Panc1 (cell line): ENCODE results near the gene TBCD. TPM values are rescaled to one million over a fixed set of nuclear protein-coding genes. Genes with fewer than 3 reads are reported as not detected.
"Not testable (repeated sequence)": the region's sequence is repeated elsewhere in the genome, so short reads cannot be mapped to it uniquely, and the experiment has no call there.

ENCODE experiments used
- ATAC-seq: fragments of 200-7000 bp; cut with Tn5 transposase; 2 replicates; pipeline ENCODE4 v1.9.1; 2020; ENCODE audit warnings: mild to moderate bottlenecking, moderate library complexity
- BruUV-seq: library from RNA; stranded (reverse); fragments of 400-500 nt; replicated peaks from 2 replicates; lab custom pipeline; 2021; lab: Mats Ljungman, UMichigan
- CTCF ChIA-PET: fragments of 300-600 bp; sonication (Branson Sonifier 250); formaldehyde crosslinking; loops from one replicate; lab custom pipeline; 2022; ENCODE audit warnings: antibody characterized with exemption; lab: Charles Lee
- POLR2A ChIA-PET: fragments of 300-600 bp; sonication (Branson Sonifier 250); formaldehyde crosslinking; loops from one replicate; lab custom pipeline; 2022; ENCODE audit warnings: antibody characterized with exemption; lab: Charles Lee
- DNase-seq: peaks from one replicate; pipeline ENCODE4 v3.0.0-alpha.2; 2010; ENCODE audit warnings: low read depth, low spot score
- H3K27ac ChIP-seq: 2 replicates; pipeline ENCODE4 v1.5.1; 2011; ENCODE audit warnings: mild to moderate bottlenecking, low read length, inconsistent platforms
- H3K27me3 ChIP-seq: fragments of 200-500 bp; sonication (Bioruptor generic); 2 replicates; pipeline ENCODE4 v1.6.0; 2014; ENCODE audit warnings: low read length, inconsistent platforms; ENCODE audit not compliant: control insufficient read depth, insufficient read depth
- H3K36me3 ChIP-seq: fragments of 200-500 bp; sonication (Bioruptor generic); 2 replicates; pipeline ENCODE4 v1.5.1; 2014; ENCODE audit warnings: inconsistent platforms, mild to moderate bottlenecking, low read length, moderate library complexity; ENCODE audit not compliant: control insufficient read depth, insufficient read depth
- H3K4me1 ChIP-seq: 2 replicates; pipeline ENCODE4 v1.5.1; 2011; ENCODE audit warnings: inconsistent platforms, mild to moderate bottlenecking, low read length, moderate library complexity; ENCODE audit not compliant: control insufficient read depth, insufficient read depth
- H3K4me3 ChIP-seq, 2 experiments: 2 replicates each; pipeline ENCODE4 v1.5.1; 2011 to 2012; ENCODE audit warnings: low read depth in 2 of 2, low read length in 2 of 2, mild to moderate bottlenecking in 2 of 2, inconsistent platforms in 1 of 2, moderate library complexity in 1 of 2
- H3K9me3 ChIP-seq: fragments of 200-500 bp; sonication (Bioruptor generic); 2 replicates; pipeline ENCODE4 v1.5.1; 2014; ENCODE audit warnings: low read depth, mild to moderate bottlenecking, inconsistent platforms, low read length, moderate library complexity; ENCODE audit not compliant: control insufficient read depth, insufficient read depth
- POLR2AphosphoS5 ChIP-seq: IDR thresholded peaks from 2 replicates; pipeline ENCODE4 v1.6.1; 2012; ENCODE audit warnings: mild to moderate bottlenecking, low read depth, low read length, moderate library complexity
- REST ChIP-seq, 2 experiments: IDR thresholded peaks; 2 replicates each; pipeline ENCODE4 v1.6.1; 2011 to 2012; ENCODE audit warnings: low read depth in 2 of 2, control low read depth in 1 of 2, low read length in 1 of 2, mild to moderate bottlenecking in 1 of 2, moderate library complexity in 1 of 2; ENCODE audit not compliant: insufficient read depth in 1 of 2
- SIN3A ChIP-seq: IDR thresholded peaks from 2 replicates; pipeline ENCODE4 v1.6.1; 2012; ENCODE audit warnings: low read depth, mild to moderate bottlenecking, low read length, moderate library complexity, borderline replicate concordance; ENCODE audit not compliant: insufficient read depth
- TCF7L2 ChIP-seq: IDR thresholded peaks from 2 replicates; pipeline ENCODE4 v1.6.1; 2011; ENCODE audit warnings: mild to moderate bottlenecking, low read depth, low read length, inconsistent platforms
- in situ Hi-C: cut with HindIII; loops from 2 replicates; pipeline ENCODE4 v1.10.0; 2016; ENCODE audit warnings: low sequenced_read_pairs, low pct_unique_long_range_greater_than_20kb
- intact Hi-C: fragments of 100-400 bp; cut with micrococcal nuclease; formaldehyde crosslinking; loops from one replicate; pipeline ENCODE4 v1.10.0; 2022; ENCODE audit not compliant: unreplicated experiment
- total RNA-seq: library from RNA; stranded (reverse); gene quantifications from one replicate; pipeline ENCODE4 v1.2.1, GENCODE V29; 2021; ENCODE audit not compliant: unreplicated experiment
- TF ChIP-seq, protein P1 (sequence below): fragments of 450-650 bp; IDR thresholded peaks from 2 replicates; pipeline ENCODE4 v1.5.1; 2017; ENCODE audit warnings: mild to moderate bottlenecking

Gene TBCD
- total RNA-seq, 1 experiment from 2014 or later, result 186 TPM

DNA sequence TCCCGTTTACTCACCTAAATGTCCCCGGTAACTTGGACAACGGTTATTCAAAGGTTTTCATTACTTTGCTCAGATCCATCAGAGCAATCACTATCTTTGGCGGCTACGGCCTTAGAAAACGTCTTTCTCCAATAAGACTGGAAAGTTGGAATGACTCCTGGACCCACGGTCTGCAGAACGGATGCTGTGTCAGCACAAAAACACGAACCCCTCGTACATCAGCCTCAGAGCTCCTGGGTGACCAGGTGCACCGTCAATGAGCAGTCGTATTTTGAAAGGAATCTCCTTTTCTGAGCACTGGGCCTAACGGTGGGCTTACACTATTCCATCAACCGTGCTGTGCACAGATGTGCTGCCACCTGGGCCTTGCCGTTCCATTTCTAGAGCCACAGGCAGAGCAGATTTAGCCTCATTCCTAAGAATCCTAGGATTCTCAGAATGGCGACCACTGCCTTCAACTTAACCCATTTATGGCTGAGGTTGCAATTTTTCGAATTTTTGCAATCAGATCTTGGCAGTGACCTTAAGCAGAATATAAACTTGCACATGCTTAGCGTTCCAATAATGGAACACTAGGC is 198.7 kb downstream of the TBCD start:
- Histone ChIP-seq H3K9me3 (peaks cover 7% of the 10 kb centered on the region), H3K4me1 (no peaks in the 10 kb centered on the region), H3K27ac (no peak overlapping the region), H3K27me3 (no peaks in the 10 kb centered on the region), H3K36me3 (no peaks in the 10 kb centered on the region), H3K4me3 (no peak overlapping the region)
- ChIA-PET CTCF (no interaction called here), POLR2A (no interaction called here)
- ATAC-seq (no peak), DNase-seq (no peak)
- intact Hi-C loops (no loop called here), in situ Hi-C loops (no loop called here)
- BruUV-seq, result no TSS peak
- TF ChIP-seq REST (IDR thresholded peaks at IDR 0.05; ENCODE audit: insufficient read depth in 1 of 2, low read depth in 2 of 2, low read length in 1 of 2), result no peak
- TF ChIP-seq, protein P1, sequence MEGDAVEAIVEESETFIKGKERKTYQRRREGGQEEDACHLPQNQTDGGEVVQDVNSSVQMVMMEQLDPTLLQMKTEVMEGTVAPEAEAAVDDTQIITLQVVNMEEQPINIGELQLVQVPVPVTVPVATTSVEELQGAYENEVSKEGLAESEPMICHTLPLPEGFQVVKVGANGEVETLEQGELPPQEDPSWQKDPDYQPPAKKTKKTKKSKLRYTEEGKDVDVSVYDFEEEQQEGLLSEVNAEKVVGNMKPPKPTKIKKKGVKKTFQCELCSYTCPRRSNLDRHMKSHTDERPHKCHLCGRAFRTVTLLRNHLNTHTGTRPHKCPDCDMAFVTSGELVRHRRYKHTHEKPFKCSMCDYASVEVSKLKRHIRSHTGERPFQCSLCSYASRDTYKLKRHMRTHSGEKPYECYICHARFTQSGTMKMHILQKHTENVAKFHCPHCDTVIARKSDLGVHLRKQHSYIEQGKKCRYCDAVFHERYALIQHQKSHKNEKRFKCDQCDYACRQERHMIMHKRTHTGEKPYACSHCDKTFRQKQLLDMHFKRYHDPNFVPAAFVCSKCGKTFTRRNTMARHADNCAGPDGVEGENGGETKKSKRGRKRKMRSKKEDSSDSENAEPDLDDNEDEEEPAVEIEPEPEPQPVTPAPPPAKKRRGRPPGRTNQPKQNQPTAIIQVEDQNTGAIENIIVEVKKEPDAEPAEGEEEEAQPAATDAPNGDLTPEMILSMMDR, result no peak
- no peak for TF ChIP-seq POLR2AphosphoS5
- TF ChIP-seq TCF7L2, result no peak
- TF ChIP-seq SIN3A, result no peak

DNA sequence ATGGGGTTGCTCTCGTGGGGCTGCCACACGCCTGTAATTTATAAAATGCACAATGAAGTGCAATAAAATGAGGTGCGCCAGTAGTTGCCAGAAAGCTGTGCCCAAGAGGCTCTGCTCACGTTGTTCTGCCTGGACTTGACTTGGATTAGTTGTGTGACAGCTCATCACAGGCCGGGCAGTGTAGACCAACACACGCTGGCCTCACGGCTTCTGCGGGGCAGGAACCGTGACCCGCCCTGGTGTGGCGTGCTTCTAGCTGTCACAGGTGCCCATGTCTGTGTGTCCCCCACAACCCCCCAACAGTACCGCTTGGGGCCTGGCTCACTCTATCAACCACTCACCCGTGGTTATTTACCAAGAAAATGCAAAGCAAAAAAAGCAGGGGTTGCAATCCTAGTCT is 200.2 kb downstream of the TBCD start:
- BruUV-seq, result no TSS peak
- DNase-seq, result no peak
- in situ Hi-C loops (no loop called here), intact Hi-C loops (no loop called here)
- H3K4me1 ChIP-seq, result no peaks in the 10 kb centered on the region
- H3K9me3 ChIP-seq, result no peaks in the 10 kb centered on the region
- TF ChIP-seq POLR2AphosphoS5 (no peak), SIN3A (no peak), REST (IDR thresholded peaks at IDR 0.05; ENCODE audit: insufficient read depth in 1 of 2, low read depth in 2 of 2, low read length in 1 of 2) (no peak)
- TF ChIP-seq, protein P1, result no peak
- H3K27ac ChIP-seq, result no peak overlapping the region
- POLR2A ChIA-PET, result no interaction called here
- H3K27me3 ChIP-seq, result no peaks in the 10 kb centered on the region
- H3K4me3 ChIP-seq, result no peak overlapping the region
- ATAC-seq, result no peak
- H3K36me3 ChIP-seq, result no peaks in the 10 kb centered on the region
- CTCF ChIA-PET, result no interaction called here

GRCh38 chr17:82955106-82955505 is 203.2 kb downstream of the TBCD start:
- CTCF ChIA-PET, result interaction anchor here (0.5 kb wide), 1 partner anchor 291 kb away, joined by 3 read pairs; no protein-coding TSS in a partner anchor
- POLR2A ChIA-PET, H3K27ac ChIP-seq, ATAC-seq, DNase-seq, H3K36me3 ChIP-seq, BruUV-seq, in situ Hi-C loops, H3K27me3 ChIP-seq, intact Hi-C loops, H3K4me1 ChIP-seq, H3K4me3 ChIP-seq, H3K9me3 ChIP-seq: not testable (repeated sequence)
